Hematopoietic multipotent progenitor cell treated with erythropoietin and hydrocortisone succinate and interleukin-3 and kit ligand, for 15 days (in vitro differentiated cells): ENCODE data around the gene RAD54L.
A peak's percentile ranks its signal among the peaks of the same experiment; 100 is the strongest.
"Not testable (repeated sequence)": the region's sequence is repeated elsewhere in the genome, so short reads cannot be mapped to it uniquely, and the experiment has no call there.

ENCODE experiments used
- DNase-seq: peaks from one replicate; pipeline ENCODE4 v3.0.0-alpha.2; 2015; ENCODE audit warnings: low spot score

RAD54L gene

DNA sequence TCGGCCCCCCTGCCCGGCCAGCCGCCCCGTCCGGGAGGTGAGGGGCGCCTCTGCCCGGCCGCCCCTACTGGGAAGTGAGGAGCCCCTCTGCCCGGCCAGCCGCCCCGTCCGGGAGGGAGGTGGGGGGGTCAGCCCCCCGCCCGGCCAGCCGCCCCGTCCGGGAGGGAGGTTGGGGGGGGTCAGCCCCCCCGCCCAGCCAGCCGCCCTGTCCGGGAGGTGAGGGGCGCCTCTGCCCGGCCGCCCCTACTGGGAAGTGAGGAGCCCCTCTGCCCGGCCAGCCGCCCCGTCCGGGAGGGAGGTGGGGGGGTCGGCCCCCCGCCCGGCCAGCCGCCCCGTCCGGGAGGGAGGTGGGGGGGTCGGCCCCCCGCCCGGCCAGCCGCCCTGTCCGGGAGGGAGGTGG lies 5.8 kb upstream of the RAD54L start:
- DNase-seq, result not testable (repeated sequence)

DNA sequence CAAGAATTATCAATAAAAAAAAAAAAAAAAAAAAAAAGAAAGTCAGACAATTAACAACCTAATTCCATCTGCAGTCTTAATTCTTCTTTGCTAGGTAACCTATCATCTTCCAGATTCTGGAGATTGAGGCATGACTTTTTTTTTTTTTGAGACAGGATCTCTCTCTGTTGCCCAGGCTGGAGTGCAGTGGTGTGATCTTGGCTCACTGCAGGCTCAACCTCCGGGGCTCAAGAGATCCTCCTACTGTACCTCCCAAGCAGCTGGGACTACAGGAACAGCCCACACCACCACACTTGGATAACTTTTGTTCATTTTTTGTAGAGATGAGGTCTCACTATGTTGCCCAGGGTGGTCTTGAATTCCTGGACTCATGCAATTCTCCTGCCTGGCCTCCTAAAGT lies 4.6 kb upstream of the RAD54L start:
- no peak for DNase-seq

DNA sequence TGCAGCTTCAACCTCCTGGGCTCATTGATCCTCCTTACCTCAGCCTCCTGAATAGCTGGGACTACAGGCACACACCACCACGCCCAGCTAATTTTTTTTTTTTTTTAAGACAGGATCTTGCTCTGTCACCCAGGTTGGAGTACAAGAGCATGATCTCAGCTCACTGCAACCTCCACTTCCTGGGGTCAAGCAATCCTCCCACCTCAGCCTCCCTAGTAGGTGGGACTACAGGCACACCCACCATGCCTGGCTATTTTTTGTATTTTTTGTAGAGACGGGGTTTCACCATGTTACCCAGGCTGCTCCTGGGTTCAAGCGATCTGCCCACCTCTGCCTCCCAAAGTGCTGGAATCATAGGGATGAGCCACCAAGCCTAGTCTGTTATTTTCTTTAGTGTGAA lies 3.7 kb upstream of the RAD54L start:
- DNase-seq, result not testable (repeated sequence)

DNA sequence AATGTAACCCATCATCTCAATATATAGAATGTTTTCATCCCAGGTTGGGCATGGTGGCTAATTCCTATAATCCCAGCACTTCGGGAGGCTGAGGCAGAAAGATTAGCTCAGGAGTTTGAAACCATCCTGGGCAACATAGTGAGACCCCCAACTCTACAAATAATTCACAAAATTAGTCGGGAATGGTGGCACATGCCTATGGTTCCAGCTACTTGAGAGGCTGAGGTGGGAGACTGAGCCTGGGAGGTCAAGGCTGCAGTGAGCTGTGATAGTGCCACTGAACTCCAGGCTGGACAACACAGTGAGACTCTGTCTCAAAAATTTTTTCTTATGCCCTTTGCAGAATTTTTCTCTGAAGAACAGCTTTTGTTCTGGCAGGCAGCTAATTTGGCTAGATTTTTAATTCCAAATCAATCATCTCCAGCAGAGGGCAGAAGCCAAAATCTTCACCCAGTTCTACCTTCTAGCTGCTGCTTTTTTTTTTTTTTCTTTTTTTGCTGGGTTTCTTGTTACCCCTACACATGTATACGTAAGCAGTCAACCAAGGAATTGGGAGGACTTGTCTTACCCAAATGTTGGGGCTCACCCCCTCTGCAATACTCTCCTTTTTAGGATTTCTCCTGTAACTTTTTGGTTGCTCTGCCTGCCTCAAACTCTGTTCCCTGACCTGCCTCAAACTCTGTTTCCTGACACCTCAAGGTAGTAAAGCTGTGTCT lies 2.7 kb upstream of the RAD54L start:
- peak; percentile 39 for DNase-seq

DNA sequence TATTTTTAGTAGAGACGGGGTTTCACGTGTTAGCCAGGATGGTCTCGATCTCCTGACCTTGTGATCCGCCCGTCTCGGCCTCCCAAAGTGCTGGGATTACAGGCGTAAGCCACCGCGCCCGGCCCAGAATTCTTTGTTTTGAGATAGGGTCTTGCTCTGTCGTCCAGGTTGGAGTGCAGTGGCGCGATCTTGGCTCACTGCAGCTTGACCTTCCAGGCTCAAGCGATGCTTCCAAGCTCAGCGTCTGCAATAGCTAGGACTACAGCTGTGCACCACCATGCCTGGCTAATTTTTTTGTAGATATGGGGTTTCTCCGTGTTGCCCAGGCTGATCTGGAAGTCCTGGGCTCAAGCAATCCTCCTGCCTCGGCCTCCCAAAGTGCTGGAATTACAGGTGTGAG lies 1.4 kb upstream of the RAD54L start:
- not testable (repeated sequence) for DNase-seq

DNA sequence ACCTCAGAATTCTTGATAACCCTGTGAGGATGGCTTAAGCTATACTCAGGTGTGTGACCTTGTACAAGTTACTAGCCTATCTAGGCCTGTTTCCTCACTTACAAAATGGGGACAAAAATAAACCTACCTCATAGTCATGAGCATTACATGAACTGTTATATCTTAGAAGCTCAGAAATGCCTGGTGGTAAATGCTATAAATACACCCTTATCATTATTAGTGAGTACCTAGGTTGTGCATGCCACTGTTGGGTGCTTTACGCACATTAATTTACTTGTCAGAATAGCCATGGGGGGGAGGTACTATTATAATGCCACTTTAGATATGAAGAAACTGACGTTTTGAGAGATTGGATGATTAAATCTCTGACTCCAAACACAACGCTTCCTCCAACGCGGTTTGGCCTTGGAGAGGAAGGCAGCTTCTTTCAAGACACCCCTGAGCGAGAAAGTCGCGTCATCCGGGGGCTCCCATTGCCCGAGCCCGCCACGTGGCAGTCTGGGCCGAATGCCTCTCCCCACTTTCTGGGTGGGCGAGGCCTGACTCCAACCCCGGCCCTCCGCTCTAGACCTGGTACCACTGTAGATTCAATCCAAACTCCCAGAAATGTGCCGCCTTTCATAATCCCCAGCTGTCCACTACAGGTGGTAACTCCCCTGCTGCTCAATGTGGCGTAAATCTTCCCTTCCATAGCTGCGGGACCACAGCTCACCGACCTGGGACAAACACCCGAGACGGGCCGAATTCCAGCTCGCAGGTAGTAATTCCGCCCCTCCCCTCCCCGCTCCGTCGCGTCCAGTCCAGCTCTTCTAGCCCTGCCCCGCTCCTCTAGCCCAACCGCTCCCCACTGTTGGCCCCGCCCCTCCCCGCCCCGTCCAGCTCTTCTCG lies 771 bp upstream of the RAD54L start:
- no peak for DNase-seq

DNA sequence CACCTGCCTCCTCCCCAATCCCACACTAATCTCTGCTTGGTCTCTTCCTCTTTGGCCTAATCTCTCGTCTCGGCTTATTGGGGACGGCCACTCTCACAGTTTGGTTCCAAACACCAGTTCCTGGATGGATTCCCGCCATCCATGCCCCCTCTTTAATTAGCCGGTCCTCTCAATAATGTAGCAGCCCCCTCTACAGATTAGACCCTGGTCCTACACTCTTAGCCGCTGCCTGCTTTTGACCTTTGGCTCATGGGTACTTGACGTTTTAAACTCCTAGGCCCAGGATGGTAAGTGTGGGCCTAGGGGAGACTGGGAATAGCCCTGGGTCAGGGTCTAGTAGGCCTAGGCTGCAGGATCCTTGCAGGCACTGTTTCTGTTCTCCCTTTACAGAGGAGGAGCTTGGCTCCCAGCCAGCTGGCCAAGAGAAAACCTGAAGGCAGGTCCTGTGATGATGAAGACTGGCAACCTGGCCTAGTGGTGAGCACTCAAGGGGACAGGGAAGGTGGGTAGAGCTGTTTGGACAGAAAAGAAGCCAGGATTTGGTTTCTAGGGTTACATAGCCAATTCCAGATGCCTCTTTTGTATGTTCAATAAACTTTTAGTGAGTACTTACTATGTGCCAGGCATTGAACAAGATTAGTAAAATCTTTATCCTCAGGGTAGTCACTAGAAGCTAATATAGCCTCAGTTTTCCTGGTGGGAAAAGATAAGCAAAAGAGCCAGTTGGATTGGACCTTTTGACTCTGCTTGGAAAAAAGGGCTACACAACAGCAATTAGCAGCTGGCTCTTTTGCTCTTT lies 758 bp downstream of the RAD54L start:
- peak; percentile 80 for DNase-seq

DNA sequence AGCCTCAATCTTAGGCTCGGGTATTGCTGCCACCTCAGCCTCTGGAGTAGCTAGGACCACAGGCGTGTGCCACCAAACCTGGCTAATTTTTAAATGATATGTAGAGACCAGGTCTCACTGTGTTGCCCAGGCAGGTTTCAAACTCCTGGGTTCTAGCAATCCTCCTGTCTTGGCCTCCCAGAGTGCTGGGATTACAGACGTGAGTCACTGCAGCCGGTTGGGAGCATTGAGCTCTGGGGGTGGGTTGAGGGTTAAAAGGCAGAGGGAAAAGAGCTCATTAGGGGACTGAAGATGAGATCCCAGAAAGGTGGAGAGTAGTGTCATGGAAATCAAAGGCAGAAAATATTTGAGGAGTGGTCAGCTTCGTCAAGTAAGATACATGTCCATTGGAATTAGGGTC lies 7.1 kb downstream of the RAD54L start:
- no peak for DNase-seq

DNA sequence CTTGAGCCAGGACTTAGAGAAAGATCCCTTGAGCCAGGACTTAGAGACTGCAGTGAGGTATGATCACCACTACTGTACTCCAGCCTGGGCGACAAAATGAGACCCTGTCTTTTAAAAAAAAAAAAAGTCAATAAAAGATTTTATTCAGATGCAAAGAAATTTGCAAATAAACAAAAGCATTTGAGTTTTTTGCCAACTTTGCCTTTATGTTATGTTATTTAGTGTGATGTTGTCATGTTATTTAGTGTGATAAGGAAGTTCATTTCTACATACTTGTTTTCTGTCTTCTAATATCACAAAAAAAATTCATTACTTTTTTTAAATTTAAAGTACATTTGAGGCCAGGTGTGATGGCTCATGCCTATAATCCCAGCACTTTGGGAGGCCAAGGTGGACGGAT lies 9.0 kb downstream of the RAD54L start:
- DNase-seq, result no peak

DNA sequence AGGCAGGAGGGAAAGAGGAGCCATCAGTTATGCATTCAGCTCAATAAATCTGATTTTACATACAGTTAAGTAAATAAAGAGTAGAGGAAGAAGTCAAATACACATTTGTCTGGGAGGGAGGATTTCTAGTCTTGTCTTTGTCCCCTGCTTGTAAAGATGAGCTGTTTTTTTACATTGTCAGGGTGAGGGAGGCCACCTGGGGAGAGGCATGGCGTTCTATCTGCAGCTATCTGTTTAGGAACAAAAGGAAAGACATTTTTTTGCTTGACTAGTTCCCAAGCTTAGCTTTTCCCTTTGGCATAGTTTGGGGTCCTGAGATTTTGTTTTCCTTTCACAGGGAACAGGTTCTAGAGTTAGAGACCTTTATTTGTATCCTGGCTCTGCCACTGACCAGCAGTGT lies 14.9 kb downstream of the RAD54L start:
- no peak for DNase-seq

DNA sequence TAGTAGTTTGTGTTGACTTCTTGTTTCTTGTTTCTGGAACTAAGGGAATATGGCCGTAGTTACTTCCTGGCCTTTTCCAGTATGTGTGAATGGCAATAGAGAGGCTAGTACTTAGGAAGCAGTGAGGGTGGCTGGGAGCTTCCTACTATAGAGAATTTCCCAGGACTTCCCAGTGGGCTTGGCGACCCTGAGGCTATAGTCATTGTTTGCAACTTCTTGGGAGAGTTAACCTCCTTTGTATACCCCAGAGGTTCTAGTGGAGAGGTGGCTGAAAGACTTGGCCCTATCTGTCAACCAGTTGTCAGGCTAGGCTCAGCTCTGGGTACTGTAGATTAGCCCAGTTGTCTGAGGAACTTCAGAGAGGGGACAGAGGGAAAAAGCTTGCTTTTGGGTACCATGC lies 15.6 kb downstream of the RAD54L start:
- no peak for DNase-seq

DNA sequence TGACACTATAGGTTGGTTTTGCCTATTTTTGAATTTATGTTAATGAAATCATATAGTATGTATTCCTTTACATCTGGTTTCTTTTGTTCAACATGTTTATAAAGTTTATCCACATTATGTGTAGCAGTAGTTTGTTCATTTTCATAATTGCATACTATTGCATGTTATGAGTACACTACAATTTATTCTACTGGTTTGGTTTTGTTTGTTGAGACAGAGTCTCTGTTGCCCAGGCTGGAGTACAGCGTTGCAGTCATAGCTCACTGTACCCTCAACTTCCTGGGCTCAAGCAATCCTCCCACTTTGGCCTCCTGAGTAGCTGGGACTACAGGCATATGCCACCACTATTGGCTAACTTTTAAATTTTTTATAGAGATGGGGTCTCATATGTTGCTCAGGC lies 21.0 kb downstream of the RAD54L start:
- no peak for DNase-seq

DNA sequence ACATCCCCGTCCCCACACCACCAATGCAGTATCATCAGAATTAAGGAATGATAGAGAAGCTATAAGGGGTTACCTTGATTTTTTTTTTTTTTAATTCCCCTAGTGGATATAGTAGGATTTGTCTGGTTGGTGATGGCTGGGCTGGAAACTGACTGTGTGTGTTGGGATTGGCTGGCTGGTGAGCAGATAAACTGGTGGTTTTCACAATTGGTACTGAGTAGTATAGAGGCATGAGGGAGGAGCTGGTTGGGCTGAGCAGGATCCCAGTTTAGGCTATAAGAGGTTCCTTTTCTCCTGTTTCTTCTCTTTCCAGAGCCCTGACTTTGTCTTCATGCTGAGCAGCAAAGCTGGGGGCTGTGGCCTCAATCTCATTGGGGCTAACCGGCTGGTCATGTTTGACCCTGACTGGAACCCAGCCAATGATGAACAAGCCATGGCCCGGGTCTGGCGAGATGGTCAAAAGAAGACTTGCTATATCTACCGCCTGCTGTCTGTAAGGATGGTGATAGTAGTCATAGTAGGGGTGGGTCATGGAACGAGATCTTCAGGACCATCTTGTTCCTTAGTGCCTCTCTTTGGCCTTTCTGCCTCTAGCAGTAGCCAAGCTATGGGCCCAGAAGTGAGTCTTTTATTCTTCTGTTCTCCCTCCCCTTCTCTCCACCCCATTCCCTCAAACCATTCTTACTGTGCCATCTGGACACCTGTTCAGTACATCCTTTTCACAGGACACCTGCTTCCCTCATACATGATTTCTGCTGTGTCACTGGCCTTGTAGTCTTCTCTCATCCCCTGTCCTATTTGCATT lies 26.9 kb downstream of the RAD54L start:
- no peak for DNase-seq

DNA sequence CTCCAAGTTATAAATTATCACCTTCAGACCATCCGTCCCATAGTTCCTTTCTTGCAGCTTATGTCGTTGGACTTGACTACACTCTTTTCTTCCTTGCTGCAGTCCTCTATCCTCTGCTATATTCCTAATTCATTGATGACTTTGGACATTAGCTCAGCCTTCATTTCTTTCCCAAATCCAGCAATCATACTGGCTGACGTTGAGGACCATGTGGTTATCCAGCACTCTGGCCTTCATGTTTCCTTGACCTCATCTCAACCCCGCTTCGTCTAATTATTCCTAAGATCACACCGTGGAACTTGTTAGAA lies 27.4 kb downstream of the RAD54L start:
- no peak for DNase-seq

DNA sequence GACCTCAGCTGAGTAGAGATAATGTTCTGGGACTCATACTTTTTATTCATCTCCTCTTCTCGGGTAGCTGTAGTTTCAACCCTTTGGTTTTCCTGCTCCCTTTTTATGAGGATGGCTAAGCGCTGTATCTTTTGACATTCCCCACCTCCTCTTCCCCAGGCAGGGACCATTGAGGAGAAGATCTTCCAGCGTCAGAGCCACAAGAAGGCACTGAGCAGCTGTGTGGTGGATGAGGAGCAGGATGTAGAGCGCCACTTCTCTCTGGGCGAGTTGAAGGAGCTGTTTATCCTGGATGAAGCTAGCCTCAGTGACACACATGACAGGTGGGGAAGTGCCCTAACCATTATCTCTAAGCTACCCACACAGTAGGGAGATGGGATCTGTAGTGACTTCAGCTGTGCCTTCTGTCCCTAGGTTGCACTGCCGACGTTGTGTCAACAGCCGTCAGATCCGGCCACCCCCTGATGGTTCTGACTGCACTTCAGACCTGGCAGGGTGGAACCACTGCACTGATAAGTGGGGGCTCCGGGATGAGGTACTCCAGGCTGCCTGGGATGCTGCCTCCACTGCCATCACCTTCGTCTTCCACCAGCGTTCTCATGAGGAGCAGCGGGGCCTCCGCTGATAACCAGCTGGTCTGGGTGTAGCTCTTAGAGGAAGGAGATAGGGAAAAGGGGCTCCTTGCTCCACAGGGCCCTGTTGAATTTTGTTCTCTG lies 30.3 kb downstream of the RAD54L start:
- DNase-seq, result no peak

DNA sequence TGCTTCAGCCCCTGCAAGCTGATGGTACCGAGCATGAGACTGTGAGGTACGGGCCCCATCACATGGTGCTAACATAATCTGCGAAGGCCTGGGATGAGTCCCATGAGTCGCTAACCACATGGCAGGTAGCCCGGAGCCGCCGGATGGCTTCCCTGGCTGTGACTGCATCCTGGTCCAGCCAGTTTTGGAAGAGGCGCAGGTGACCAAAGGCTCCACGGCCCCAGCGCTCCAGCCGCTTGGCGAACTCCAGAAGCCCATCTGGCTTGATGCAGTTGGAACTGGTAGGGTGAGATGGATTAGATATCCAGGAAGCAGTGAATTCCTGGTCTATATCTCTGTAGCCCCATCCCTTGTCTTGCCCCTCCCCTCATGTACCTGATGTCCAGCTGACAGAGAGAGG lies 31.2 kb downstream of the RAD54L start:
- no peak for DNase-seq

DNA sequence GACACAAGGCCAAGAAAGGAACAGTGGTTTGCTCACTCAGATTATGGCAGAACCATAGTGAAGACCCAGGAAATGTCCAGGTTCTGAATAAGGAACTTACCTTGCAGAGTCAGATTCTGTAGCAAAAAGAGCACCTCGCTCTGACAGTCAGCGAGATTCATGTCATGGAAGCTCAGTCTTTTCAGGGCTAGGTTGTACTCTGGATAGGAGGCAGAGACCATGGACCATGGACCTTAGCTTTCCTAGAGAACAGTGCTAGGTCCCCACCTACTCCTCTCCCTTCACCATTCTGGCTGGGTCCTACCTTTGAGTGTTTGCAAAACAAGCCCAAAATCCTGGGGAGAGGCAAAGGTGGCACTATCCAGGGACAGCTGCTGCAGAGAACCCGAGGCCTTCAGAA lies 32.5 kb downstream of the RAD54L start:
- DNase-seq, result no peak

DNA sequence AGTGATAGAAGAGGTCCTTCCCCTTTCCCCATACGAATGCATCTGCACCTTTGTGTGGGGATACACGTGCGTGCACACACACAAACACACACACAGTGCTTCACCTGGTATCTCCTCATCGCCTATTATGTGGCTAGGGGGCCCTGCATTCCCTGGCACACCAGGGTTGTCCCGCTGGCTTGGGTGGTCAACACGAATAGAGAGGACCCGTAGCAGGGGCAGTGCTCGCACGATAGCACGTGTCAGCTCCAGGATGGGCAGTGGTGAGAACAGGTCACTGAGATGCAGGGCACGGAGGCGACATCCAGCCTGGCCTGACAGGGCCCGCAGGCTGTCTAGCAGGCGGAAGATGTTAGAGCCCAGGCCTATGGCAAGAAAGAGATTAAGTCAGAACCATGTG lies 33.5 kb downstream of the RAD54L start:
- no peak for DNase-seq

DNA sequence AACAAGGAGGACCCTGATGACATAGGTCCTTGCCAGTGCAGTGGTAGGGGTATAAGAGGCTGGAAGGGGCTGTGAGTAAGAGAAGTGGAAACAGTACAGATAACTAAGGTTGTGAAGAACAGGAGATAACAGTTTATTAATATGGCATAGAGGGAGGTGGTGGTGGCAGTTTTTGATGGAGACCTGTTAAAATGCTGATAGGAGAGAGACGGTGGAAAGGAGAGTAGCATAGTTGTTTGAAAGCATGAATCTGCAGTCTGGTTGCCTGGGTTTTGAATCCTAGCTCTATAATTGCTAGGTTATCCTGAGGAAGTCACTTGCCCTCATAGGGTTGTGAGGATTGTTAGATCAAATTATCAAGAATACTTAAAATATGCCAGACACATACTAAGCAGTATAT lies 36.5 kb downstream of the RAD54L start:
- DNase-seq, result no peak

DNA sequence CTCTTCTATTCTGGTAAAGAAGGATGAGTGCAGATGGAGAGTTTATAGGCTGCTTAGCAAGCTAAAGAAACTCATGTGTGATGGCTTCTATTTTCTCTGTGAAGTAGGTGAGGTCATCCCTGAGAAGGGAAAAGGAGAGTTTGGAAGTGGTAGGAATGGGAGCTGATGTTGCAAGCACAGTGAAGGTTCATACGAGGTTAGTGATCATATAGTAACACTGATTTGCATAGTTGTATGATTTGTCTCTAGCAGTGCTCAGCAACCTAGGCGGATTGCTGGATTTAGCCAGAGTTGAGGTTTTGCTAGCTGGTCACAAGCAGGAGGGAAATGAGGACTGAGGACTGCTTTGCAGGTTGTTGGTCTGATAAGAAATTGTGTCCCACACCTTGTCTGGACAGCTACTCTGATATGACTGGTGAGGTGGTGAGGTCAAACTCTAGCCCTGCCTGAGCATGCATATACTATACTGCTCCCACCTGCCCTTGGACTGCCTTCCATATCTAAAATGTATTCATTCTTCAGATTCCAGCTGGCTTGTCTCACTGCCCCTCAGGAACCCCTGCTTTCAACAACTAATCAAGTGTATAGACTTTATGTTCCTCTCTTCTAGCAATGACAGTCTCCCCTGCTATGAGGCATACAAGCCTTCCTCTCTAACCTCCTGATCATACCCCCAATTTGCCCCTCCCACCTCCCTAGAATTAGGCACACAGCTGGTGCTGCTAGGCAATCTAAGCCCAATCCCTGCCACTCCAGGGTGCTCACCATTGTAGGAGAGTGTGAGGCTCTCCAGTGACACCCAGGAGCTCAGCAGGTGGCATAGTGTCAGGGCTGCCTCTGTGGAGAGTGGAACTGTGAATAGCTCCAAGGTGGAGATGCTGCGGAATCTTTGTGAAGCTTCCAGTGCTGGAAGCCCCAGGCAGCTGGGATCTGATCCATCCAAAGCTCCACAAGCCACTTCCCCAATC lies 37.3 kb downstream of the RAD54L start:
- DNase-seq, result no peak
